22Rv1 (cell line): Measurements from ENCODE around the gene CCDC40.

Source experiments
- ZFX ChIP-seq: fragments of 450-650 bp; IDR thresholded peaks from 2 replicates; pipeline ENCODE4 v1.6.1; 2017; ENCODE audit warnings: antibody characterized with exemption, borderline replicate concordance
- TF ChIP-seq, protein P1 (sequence below): fragments of 450-650 bp; IDR thresholded peaks from 2 replicates; pipeline ENCODE4 v1.5.1; 2017; ENCODE audit warnings: mild to moderate bottlenecking

- TF ChIP-seq, protein P1, sequence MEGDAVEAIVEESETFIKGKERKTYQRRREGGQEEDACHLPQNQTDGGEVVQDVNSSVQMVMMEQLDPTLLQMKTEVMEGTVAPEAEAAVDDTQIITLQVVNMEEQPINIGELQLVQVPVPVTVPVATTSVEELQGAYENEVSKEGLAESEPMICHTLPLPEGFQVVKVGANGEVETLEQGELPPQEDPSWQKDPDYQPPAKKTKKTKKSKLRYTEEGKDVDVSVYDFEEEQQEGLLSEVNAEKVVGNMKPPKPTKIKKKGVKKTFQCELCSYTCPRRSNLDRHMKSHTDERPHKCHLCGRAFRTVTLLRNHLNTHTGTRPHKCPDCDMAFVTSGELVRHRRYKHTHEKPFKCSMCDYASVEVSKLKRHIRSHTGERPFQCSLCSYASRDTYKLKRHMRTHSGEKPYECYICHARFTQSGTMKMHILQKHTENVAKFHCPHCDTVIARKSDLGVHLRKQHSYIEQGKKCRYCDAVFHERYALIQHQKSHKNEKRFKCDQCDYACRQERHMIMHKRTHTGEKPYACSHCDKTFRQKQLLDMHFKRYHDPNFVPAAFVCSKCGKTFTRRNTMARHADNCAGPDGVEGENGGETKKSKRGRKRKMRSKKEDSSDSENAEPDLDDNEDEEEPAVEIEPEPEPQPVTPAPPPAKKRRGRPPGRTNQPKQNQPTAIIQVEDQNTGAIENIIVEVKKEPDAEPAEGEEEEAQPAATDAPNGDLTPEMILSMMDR, result no peak
- no peak for TF ChIP-seq ZFX
These were observed 34.3 kb upstream of the CCDC40 start for GRCh38 chr17:80002070-80002641.
